Stimulated activated CD4-positive, alpha-beta T cell treated with anti-CD3 and anti-CD28 coated beads, Interleukin-15, amount 100 ng/mL, for 24 hours (primary cell): Measurements from ENCODE around the gene DTNBP1.

Source experiments
- DNase-seq: peaks from one replicate; pipeline ENCODE4 v3.0.0-alpha.2; 2020

DTNBP1 gene

DNA sequence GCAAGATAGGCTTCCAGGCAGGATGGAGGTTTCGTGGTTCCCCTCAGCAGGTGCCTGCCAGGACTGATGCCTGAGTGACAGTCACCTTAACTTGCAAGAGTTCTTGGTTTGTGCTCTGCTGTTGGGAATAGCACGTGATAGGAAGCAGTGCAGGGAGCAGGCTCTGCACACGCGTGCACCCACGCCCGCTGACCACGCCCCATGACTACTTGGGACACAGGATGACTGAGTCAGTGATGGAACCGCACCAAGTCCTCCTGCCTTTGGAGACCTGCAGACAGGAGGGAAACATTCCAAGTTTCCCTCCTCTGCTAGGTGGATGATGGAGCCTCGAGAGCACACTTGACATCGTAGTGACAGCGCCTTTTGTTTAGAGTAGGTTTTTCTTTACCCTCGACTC lies 164.2 kb downstream of the DTNBP1 start:
- DNase-seq = no peak

DNA sequence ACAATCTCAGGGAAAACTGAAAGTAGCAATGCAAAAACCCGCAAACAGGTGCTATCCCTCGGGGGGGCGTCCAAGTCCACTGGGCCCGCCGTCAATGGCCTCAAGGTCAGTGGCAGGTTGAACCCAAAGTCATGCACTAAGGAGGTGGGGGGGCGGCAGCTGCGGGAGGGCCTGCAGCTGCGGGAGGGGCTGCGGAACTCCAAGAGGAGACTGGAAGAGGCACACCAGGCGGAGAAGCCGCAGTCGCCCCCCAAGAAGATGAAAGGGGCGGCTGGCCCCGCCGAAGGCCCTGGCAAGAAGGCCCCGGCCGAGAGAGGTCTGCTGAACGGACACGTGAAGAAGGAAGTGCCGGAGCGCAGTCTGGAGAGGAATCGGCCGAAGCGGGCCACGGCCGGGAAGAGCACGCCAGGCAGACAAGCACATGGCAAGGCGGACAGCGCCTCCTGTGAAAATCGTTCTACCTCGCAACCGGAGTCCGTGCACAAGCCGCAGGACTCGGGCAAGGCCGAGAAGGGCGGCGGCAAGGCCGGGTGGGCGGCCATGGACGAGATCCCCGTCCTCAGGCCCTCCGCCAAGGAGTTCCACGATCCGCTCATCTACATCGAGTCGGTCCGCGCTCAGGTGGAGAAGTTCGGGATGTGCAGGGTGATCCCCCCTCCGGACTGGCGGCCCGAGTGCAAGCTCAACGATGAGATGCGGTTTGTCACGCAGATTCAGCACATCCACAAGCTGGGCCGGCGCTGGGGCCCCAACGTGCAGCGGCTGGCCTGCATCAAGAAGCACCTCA lies 166.3 kb downstream of the DTNBP1 start:
- no peak for DNase-seq

DNA sequence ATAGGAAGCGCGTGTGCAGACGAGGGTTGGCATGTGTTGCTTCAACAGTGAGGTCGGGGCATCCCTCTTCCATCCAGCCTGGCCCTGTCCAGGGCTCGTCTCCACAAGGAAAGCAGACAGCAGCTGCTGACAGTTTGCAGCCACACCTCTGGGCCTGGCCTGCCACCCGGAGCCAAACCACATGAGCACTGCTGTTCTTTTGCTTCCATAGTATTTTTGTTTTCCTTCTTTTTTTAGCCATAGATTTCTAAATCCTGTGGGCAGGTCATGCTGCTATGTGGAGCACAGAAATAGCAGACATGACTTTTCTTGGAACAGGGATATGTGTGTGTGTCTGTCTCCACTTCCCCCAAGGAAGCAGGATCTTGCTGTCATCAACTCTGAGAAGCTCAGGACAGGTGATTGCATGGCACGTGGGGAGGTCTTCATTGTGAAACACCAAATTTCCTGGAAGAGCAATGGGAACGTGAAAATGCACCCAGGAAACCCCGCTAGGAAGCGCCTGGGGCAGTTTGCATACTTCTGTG lies 167.4 kb downstream of the DTNBP1 start:
- DNase-seq = no peak

DNA sequence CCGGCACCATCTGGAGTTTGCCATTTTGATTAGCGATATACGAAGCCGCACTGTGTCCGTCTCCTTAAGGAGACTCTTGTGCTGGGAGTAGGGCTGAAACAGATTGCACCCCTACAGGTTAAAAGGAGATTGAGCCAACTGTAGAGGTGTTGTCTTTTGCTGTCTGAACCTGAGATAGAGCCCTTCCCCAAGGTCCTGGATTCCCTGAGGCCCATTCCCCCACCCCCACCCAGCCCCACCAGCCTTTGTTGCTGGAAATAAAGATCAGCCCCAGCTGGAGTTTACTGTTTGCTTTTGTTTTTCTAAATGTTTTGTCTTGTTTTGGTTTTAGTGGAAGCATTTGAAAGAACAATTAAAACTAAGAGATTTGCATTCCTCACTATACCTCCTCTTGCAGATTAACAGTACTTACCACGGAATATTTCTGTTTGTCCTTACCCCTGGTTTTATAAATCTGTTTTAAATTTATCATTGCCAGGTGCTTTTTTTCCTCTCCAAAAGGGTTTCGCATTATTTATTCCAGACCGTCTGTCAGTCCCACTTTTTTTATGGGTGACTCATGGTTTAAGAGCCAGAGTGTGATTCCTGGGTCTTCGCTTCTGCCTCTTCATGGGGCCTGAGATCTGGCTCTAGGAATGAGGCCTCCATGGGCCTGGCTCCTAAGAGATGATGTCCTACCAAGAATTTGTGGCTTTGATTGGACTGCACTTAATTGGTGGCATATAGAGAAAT lies 169.2 kb downstream of the DTNBP1 start:
- no peak for DNase-seq

DNA sequence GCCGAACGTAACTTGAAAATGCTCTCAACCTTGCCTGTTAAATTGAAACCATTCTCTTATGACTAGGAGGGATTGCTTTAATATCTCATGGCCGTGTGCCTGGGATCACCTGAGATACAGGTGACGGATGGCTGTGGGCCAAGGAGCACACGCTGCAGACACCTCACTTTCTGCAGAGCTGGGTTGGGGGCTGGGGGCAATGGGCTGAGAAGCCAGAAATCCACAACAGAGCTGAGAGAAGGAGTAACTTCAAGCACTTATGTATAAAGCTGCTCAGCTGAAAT lies 170.9 kb downstream of the DTNBP1 start:
- no peak for DNase-seq

DNA sequence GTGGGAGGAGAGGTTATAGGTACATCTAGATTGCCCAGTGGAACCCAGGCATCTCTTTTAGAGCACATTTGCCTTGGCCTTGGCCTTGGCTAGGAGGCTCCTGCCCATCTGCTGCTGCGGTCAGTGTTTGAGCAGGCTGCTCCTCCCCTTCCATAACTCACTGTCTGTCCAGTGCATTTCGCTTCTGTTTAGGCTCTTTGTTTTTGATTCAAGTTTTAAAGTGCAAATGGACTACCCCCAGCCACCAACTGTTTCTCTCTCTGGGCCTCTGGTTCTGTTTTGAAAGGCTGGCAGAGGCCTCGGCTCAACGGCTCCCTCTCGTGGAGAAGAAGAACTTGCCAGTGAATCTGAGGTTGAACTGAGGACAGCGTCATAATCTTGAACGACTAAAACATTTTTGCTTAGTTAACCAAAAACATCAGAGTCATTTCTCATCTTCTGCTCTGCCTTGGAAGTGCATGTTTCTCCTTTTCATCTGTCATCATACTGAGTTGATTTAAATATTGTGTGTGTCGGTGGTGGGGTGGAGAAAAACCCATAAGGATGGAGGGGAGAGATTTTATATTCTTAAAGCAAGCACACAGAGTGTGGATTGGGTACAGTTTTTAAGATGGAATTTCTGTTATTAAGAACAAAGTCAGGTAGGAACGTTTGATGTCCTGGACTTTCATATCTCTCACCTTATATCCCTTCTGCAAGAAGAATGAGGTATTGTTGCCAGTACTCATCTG lies 171.4 kb downstream of the DTNBP1 start:
- peak; percentile 76 for DNase-seq

DNA sequence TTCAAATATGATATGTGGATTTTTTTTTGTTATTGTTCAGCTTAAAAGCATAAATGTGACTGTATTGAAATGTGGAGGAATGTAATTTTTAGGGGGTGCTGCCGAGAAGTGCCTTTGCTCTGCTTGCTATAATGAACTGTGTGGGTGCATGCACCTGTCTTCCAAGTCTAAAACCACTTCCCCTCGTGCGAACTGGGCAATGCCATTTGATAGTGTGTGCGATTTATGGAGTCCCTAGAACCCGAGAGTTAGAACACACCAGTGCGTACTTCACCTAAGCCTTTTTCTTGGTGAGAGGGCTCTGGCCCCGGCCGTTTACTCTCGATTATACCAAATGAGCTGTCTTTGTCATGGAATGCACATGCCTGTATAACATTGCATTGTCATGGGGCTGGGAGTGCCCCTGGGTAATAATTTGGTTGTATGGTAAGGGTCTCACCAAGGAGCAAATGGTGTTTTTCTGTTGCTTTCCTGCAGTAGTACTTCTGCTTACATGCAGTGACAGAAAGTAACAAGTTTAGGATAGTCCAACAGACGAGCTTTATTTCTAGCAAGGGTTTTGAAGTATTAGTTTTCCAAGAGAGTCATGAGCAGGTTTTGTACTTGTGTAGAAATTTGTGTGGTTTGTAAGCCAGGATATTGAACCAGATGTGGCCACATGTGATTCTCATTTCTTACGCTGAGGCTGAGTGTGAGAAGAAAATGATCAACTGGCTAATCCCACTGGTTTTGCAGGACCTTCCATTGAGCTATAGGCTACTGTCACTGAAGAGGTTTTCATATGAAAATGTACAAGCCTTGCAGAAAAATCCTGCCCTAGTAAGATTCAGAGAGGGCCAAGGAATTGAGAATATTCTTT lies 172.4 kb downstream of the DTNBP1 start:
- DNase-seq = no peak

DNA sequence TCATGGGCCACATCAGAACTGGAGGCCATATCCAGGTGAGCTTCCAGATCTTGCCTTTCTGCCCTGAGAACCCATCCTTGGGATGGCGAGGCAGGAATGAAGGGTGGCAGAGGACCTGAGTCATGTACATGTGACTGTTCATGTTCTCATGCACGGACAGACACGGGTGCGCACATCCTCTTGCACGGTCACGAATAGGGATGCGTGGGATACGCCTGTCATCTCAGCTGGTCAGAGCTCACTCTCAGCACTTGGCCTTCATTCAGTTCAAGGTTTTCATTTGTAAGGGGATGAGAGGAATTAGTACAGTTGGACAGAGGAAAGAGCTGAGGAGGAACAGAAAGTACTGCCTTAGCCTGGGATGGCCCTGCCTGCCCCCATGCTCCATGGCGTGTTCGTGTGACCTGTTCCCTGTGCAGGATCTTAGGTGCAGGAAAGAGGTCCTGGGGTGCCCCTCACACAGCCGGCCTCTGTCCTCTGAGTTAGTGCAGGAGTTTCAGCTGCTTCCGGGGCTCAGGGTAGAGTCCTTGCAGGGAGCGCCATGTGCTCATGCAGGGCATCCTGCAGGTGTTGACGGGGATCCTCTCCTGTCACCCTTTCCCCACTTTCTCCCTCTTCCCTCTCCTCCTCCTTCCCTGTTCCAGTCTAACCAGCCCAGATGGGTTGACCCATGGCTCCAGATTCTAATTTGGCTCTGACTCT lies 173.4 kb downstream of the DTNBP1 start:
- no peak for DNase-seq

DNA sequence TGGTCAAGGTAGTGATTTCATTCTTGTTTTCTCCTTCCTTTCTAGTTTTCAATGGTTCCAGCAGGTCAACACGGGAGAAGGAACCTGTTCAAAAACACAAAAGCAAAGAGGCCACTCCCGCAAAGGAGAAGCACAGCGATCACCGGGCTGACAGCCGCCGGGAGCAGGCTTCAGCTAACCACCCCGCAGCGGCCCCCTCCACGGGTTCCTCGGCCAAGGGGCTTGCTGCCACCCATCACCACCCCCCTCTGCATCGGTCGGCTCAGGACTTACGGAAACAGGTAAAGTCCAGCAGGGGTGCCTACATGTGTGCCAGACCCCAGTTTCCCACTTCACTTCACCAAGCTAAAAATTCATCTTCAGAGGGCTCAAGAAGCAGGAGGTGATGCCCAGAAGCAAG lies 175.6 kb downstream of the DTNBP1 start:
- no peak for DNase-seq

DNA sequence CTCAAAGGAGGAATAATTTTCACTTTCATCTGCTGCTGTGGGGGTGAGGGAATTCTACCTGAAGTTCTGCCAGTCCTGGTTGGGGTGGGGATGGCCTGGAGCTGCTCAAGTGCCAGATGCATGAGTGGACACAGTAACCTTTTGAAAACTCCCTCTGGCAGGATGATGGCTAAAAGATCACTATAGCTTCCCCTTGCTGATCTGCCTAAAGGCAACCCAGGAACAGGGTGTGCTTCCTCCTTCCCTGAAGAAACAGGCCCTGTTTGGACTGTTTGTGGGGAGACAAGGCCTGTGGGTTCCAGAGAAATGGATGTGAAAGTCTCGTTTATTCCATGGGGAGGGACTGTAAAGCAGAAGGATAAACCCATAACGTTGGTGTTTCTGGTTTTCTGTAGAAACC lies 176.9 kb downstream of the DTNBP1 start:
- DNase-seq = no peak

DNA sequence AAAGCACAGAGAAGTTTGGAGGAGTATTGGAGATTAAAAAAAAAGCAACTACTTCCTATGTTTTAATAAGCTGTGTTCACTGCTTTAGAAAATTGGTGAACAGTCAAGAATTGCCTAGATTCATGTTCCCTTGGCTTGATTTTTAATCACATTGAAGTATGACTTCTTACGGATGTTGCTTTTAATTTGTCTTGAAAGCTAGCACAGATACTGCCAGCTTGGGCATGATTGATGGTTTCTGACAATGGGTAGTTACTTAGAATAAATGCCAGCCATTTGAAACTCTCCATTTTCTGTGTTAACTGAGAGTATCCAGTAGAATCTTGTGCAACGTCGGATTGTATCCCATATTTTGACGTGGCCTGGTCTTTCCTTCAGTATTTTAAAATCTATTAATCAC lies 178.0 kb downstream of the DTNBP1 start:
- DNase-seq = no peak

DNA sequence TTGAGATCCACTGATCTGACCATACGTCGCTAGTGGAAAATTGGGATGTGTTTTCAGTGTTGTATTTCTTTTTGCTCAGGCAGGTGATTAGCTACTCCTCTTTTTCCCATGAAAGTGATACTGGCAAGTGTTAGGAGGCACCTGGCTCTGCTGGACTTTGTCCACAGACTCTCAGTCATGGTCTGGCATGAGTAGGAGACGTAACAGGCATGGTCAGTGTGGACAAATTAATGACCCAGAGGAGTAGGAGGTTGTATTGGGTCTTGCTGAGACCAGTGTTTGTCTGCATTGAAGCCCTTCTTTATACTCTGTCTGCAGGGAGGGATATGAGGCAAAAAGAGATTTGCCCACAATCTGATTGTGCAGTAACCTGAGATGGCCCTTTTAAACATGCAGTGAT lies 178.7 kb downstream of the DTNBP1 start:
- no peak for DNase-seq

DNA sequence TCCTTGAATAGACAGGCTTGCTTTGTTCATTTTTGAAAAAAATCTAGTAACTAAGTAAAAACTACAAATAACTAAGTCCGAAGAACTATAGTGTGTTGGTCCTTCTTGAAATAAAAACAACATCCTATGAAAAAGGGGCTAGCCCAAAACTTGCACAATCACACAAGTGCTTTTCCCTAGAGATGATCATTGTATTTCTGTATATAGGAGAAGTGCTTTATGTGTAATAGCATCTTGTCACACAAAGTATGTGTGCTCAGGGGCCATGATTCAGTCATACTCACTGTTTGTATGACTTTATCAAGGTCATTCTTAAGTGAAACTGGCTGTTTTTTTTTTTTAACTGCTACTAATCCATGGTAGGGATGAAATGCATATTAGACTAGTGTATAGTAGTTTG lies 179.8 kb downstream of the DTNBP1 start:
- no peak for DNase-seq

DNA sequence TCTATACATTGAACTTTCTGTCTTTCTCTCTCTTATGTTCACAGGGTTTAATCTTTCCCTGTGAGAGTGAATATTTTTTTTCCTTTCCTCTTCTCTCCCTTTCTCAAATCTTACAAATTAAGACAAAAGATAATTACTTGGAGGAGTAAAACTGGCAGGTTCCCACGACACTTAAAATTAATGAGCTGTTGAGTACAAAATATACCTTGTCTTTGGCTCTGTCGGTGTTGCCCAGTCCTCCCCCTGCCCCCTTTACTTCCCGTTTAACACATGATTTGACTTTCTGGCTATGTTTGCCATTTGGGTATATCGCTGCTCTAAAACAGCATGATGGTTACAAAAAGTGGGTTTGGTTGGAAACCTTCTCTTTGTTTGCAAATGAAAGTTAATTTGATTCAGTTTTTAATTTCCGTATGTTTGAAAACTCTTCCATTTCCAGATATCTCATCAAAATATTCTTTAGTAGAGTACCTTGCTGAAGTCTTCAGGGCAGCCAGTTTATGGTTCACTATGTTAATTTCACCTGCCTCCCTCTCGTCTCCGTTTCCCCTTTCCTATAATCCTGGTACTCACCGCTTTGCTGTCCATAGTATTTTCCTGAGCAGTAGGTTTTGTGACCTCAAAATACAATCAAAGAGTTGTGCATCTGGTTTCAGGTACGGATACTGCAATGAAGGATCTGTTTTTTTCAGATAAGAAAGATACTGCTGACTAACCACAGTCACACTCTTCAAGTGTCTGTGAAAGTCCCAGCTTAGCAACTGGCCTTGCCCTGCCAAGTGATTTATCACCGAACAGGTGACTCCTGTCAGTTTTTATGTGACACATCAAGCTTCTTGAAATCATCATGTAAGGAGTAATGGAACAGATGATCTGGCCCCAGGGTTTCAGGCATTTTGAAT lies 181.2 kb downstream of the DTNBP1 start:
- peak; percentile 28 for DNase-seq

DNA sequence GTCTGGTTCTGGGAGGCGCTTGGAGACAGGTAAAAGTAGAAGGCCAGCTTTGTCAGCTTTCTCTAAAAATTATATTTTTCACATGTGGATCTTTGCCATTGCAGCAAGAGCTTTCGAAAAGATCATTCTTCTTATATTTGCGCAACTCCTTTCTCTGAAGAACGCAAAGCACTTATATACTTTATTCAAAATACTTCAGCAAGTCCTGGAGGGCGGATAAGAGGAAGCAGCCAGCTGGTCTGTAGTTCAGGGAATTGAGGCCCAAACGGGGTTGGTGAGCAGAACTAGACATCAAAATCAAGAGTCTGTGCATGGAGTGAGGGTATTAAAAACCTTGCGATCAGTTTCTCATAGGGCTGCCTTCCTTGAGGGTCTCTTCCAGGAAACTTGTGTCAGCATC lies 182.3 kb downstream of the DTNBP1 start:
- no peak for DNase-seq

DNA sequence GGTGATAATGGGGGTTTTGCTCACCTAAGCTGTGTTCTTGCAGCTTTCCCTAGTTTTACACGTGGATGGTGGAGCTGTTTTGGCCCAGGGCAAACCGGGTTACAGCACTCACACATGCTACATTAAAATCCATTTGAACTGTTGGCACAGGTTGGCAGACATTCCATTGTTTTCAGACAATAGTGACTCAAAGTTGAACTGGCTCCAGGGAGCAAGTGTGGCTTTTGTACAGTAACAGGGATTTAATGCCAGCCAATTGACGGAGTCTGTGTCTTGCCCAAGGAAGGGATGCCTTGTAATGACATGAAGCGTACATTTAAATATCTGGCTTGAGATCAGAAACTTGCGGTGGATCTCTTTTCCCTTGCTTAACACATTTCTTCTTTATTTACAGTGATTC lies 183.1 kb downstream of the DTNBP1 start:
- DNase-seq = no peak

DNA sequence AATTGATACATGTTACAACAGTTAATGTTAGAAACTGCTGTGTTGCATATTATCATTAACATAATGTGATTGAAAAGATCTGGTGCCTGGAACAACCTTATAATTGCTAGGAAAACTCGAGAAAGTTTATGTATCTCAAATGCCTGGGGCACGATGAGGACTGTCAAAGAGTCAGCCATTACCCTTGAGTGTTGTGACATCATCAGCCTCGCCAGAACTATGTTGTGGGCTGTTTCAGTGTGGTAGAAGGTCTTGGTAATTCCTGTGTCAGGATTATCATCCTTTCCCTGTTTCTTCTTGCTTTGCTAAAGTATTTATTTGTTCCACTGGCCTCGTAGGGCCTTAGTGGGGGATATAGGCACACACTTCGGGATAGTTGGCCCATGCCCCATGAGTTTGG lies 185.1 kb downstream of the DTNBP1 start:
- no peak for DNase-seq

DNA sequence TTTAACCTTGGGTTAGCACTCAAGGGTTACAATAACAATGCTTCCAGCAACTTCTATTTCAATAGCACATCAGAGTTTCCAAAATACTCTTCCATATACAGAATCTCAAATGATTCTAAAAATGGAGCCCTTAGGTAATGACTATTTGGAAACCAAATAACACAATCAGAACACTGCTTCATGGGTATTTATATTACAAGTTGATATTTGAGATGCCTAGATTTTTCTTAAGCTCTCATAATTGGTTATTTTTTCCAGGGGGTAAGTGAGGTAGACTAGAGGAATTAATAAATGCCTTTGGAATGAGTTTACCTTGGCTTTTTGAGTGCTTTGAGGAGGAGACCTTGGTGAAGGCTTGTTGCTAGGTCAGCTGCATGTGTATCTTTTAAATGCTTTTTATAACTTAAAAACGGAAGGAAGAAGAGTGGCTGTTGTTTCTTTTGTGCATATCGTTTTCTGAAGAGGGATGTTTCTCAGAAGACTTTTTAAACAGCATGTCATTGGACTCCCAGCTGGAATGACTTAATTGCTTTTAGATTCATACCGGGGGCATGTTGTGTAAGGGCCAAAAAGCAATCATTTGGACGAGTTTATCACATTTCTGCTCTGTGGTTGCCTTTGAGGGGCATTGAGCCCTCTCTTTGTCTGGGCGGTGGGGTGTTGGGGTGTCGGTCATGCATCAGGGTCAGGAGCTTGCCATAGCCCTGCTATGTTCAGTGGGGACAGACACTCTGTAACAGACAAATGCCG lies 186.0 kb downstream of the DTNBP1 start:
- DNase-seq = no peak

DNA sequence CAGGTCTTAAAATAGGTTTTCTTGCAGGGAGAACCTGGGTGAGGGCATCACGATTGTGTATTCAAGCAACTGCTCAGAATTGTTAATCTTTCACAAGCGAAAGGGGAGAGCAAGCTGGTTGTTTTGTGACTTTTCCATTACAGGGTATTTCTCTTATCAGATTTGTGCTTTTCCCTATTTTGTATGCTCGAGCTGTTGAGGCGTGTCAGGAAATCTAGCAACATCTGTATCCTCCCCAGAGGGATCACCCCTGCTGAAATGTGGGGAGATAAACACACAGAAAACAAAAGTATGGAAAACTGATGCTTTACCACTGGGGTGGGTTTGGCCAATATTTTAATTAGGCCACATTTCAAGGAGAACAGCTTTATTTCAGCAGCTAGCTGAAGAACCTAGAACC lies 187.0 kb downstream of the DTNBP1 start:
- no peak for DNase-seq

DNA sequence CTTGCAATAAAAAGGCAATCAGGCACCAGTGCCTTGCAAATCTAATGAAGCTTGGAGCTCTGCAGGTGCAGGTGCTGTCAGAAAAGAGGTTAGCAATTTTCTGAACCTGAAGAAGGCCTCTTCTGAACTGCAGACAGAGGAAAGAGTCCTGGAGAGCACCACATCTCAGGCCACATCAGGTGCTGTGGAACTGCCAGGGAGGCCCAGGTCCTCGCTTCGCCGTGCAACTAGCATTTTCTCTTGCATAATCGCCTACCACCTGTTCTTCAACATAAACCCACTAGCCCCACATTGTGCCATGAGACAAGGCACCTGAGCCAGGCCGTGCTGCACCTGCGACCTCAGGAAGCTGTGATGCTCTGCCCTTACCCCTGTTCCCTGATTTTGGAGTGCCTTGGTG lies 187.6 kb downstream of the DTNBP1 start:
- no peak for DNase-seq
